NCI-H2029 (cell line): ENCODE data around the gene SLC39A10.
"Not testable (repeated sequence)": the region's sequence is repeated elsewhere in the genome, so short reads cannot be mapped to it uniquely, and the experiment has no call there.

Experiments used
- DNase-seq: peaks from one replicate; lab custom pipeline; 2025; lab: John Stamatoyannopoulos, UW

Gene SLC39A10

GRCh38 chr2:195672674-195673073, 15.6 kb downstream of the SLC39A10 start:
- no peak for DNase-seq

- no peak for DNase-seq
Measured at GRCh38 chr2:195674491-195675221, 17.6 kb downstream of the SLC39A10 start.

GRCh38 chr2:195675783-195676427, 18.9 kb downstream of the SLC39A10 start:
- no peak for DNase-seq

GRCh38 chr2:195677290-195677689, 20.3 kb downstream of the SLC39A10 start:
- no peak for DNase-seq

GRCh38 chr2:195677884-195678283, 20.9 kb downstream of the SLC39A10 start:
- no peak for DNase-seq

GRCh38 chr2:195682077-195682476, 25.1 kb downstream of the SLC39A10 start:
- no peak for DNase-seq

- DNase-seq, result no peak
Measured at GRCh38 chr2:195683174-195683573, 26.1 kb downstream of the SLC39A10 start.

GRCh38 chr2:195686564-195686963, 29.5 kb downstream of the SLC39A10 start:
- DNase-seq, result no peak

GRCh38 chr2:195687320-195688086, 30.5 kb downstream of the SLC39A10 start:
- DNase-seq, result no peak

GRCh38 chr2:195692531-195692930, 35.5 kb downstream of the SLC39A10 start:
- DNase-seq, result not testable (repeated sequence)

GRCh38 chr2:195694553-195694952, 37.5 kb downstream of the SLC39A10 start:
- peak; percentile 28 for DNase-seq

- DNase-seq, result no peak
Measured at GRCh38 chr2:195695002-195695631, 38.1 kb downstream of the SLC39A10 start.

GRCh38 chr2:195696012-195696411, 39.0 kb downstream of the SLC39A10 start:
- no peak for DNase-seq

- no peak for DNase-seq
Measured at GRCh38 chr2:195697681-195698220, 40.7 kb downstream of the SLC39A10 start.

GRCh38 chr2:195700480-195700879, 43.5 kb downstream of the SLC39A10 start:
- no peak for DNase-seq

- DNase-seq, result no peak
Measured at GRCh38 chr2:195706161-195706900, 49.3 kb downstream of the SLC39A10 start.

GRCh38 chr2:195709901-195710806, 53.1 kb downstream of the SLC39A10 start:
- no peak for DNase-seq

GRCh38 chr2:195711478-195711877, 54.5 kb downstream of the SLC39A10 start:
- DNase-seq, result no peak

- DNase-seq, result no peak
Measured at GRCh38 chr2:195716466-195716865, 59.4 kb downstream of the SLC39A10 start.

- no peak for DNase-seq
Measured at GRCh38 chr2:195721042-195721441, 64.0 kb downstream of the SLC39A10 start.
